GM18499 (cell line): ENCODE results near the gene RIC8B.

Experiments used
- ATAC-seq: cut with Tn5 transposase; IDR thresholded peaks from one replicate; pipeline ENCODE4 v1.9.1; 2021; ENCODE audit warnings: moderate number of reproducible peaks; ENCODE audit not compliant: insufficient read depth, unreplicated experiment

RIC8B gene

DNA sequence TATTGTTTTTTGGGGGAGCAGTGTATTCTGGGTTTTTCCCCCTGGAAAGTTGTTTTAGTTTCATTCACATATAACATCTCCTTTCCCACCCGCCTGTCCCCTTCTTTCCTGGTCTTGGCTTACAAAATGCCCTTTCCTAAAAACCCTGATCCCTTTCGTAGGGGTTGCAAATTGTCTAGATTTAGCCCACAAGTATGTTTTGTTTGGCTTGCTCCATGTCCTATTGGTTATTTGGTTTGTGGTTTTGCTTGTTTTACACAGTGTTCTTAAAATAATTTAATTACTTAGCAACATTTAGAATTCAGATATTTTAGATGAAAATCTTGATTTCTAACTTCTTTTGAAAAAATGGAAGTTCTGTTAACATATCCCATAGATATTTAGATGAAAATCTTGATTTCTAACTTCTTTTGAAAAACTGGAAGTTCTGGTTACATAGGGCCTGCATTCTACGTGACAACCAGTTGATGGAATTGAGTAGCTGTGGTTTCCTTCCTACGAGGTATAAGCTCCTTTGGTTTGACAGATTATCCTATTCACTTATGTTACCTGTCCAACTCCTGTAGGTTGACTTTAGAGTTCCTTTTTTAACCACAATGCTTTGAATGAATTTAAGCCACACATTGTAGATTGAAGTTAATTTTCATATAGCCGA, 92.1 kb downstream of the RIC8B start:
- no peak for ATAC-seq

DNA sequence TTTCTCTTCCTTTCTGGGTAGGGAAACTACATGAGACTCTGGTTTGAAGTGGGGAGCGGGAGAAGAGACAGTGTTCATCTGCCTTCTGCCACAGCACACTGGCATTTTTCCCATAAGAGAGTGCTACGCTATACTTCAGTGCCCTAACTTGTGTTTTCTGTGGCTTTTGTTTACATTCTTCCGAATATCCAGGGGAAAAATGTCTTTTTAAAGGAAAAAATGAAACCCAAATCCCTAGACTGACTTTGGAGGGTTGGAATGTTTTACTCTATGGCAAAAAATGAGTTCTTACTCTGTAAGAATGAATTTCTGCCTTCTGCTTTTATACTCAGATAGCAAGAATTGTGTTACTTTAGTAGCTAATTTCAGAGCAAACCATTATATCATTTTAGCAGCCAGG, 93.2 kb downstream of the RIC8B start:
- no peak for ATAC-seq

DNA sequence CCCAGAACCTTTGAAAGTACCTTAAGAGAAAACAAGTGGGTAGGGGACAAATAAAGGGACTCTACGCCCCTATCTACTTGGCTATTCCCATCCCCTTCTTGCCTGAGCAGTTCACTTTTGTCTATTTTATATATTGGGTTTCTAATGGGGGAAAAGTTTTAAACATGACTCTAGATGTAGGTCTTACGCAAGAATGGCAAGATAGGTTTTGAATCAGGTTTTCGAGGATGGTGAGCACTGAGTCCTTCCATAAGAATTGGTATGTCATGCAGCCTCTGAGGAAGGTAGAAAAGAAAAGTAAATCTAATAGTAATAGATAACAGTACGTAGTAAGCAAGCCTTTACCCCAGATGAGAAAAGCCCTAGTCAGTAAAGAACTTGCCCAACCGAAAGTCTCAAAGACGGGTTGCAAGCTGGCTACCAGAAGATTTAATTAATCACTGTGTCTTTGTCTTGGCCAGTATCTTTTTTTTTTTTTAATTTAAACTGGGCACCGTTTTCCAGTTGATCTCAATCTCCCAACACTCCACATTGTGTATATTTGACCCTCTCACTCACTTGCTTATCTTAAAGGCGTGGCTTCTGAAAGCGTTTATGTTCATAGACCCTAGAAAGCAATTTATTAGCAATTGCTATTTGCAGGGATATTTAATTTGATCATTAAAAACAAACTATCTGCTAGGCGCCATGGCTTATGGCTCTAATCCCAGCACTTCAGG, 94.7 kb downstream of the RIC8B start:
- no peak for ATAC-seq

DNA sequence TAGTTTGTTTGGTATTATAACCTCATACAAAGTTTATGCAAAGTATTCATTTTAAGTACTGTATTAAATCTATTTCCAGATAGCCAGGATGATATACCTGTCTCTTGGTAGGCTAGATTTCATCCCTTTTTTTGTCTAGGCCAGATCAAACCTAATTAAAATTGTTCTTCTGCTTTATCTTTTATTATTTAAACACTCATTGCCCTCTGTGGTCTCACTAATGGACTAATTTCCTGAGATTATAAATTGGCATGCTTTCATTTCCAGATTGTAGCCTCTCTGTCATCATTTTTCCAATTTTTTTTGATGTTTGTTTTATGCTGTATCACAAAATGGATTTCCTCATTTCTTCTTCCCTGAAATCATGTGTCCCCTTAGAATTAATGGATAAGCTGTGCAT, 95.6 kb downstream of the RIC8B start:
- ATAC-seq = no peak

DNA sequence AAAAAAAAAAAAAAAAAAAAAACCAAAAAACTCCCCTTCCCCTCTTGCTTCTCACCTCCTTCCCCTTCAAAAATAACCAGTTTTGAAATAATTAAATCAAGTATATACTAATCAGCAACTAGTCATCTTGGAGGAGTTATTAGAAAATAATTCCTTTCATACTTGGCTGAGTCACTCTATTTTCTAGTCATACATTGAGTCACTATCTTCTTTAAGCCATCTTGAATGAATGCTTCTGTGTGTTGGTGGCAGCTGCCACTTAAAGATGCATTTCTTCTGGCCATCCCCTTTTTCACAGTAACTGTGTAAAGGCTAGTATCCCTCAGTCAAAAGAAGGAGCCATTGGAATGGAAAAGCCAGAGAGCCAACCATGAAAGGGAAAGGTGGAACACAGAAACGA, 97.0 kb downstream of the RIC8B start:
- ATAC-seq = no peak

DNA sequence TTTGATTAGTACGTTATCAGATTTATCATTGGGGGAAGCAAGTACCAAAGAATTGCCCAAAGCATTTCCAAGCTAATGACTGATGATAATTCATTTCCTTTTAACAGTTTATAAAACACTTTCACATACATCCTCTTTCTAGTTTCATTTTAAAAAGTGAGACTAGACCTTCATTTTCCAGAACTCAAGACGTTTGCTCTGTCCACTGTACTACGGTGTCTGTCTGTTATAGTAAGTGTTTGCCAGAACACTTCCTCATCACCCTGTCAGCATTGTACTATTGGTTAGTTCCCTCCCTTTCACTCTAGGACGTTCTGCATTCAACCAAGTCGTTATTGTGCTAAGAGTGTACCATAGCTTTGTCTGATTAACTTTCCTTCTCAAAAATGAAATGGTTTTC, 99.5 kb downstream of the RIC8B start:
- ATAC-seq = no peak

DNA sequence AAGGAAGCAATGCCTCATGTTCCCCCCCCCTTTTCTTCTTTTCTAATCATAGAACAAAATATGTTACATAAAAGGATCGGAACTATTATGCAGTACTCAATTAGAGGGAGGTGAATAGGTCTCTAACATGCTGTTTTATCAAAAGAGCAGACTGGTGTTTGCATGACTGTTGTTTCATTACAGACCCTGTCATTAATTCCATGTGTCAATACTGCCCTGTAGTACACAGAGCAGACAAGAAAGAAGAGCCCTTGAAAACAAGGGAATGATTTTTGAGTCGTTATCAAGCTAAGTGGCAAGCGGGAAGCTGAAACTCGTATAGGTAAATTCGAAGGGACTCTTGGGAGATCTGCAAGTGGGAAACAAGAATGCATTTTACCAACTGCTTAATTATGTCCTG, 104.3 kb downstream of the RIC8B start:
- ATAC-seq = no peak

DNA sequence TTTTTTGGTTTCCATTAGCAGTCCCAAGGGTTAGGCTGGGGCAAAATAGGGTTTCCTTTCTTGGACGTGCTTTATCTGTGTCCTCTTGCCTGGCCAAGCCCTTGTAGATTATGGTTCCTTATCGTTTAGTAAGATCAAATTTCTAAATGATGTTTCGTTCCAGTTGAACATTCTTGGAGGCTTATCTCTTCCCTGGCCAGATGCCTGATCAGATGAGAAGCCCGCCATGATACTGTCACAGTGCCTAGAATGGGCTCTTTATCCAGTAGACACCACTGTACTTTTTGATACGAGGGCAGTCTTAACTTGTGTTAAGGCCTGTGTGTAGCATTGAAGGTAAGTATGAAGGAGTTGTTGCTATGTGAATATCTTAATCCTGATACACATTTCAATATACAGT, 105.1 kb downstream of the RIC8B start:
- ATAC-seq = no peak

DNA sequence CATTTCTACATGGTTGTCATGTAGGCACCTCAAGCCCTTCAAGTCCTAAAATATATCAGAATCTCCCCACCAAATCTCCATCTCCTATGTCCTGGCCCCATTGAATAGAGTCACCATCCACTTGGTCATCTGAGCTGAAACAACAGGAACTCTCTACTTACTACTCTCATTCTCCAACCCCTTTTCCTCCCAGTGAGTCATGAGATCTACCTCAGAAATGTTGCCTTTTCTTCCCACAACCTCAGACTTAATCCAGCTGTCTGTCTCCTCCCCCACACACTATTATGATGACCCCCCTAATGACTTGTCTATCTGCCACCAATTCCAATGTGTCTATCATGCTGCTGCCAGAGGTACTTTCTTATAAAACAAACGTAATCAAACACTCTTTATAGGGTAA, 108.9 kb downstream of the RIC8B start:
- ATAC-seq = no peak

DNA sequence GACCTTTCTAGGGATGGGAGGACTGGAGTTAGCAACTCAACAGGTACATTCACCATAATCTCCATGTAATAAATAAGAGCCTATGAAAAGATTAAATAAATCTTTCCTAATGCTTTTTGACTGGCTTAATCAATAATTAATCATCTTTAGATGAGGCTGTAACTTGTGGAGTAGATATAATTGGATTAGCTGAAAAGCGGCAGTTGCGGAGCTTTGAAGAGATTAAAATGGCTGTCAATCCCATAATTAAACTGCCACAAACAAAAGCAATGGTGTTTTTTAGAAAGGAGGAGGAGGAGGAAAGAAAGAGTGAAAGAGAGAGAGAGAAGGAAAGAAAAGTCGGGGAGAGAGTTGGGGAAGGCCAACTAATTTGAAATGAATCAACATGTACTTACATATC, 110.5 kb downstream of the RIC8B start:
- ATAC-seq = no peak

DNA sequence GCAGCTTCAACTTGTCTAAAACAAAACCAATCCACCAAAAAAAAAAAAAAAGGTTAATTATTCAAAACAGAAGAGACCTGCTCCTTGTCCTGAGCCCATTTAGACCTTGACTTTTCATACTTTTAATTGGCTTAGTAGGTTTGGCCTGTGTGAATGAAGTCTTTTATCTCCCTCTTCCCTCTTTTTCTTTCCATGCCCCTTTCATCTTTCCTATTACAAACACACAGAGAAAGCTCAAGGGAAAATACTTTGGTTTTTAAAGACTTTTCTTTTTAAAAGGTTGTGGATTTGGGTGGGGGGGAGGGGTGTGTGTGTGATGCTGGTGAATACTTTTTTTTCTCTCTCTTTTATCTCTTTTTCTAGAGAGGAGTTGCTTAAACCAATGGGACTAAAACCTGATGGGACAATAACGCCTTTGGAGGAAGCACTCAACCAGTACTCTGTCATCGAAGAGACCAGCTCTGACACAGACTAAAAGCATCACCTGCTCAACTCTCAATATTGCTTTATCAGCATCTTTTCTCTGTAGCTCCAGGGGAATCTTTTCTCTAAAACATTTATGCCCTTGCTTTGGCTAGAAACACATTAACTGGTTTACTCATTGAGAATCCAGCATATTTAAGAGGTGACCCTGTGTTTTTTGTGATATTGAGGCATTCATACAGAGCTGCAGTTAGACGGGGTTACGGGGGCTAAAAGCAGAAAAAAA, 111.2 kb downstream of the RIC8B start:
- no peak for ATAC-seq

DNA sequence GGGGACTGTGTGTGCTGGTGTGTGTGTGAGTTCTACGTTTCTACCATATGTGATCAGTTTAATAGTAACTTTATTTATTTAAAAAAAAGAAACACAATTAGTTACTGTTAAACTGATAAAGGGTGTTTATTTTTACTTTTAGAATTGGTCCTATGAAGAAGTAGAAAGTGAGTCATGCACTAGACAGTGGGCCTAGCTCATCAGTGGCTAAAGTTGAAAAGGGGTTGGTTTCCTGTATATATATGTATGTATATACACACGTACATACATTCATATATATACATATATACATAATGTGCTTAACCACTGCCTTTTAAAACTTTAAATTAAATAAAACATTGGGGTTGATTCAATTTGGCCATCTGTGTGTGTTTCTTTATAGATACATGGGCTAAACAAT, 112.5 kb downstream of the RIC8B start:
- no peak for ATAC-seq

DNA sequence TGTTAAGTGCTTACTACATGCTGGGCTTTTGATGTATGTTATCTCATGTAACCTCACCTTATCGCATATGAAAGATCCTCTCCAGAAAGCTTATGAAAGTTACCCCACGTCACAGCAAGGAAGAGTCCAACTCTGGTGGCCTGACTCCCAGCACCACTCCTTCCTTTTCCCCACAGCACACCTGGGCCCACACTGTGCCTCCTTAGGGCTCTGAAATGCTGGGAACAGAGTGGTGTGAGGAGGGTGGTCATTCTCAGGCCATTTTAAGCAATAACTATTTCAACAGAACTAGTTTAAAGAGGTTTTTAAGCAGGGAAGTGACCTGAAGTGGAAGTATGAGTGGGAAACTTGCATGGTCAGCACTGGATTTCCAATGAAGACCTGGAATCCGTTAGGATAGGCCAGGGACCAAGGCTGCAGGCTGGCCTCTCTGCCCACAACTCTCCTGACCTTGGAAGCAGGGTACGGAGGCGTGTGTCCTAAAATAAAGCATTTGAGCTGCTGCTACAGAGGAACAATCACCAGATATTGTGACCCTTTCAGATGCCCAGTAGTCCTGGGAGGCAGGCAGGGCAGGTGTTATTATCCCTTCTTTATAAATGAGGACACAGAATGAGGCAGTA, 114.0 kb downstream of the RIC8B start:
- ATAC-seq = no peak

DNA sequence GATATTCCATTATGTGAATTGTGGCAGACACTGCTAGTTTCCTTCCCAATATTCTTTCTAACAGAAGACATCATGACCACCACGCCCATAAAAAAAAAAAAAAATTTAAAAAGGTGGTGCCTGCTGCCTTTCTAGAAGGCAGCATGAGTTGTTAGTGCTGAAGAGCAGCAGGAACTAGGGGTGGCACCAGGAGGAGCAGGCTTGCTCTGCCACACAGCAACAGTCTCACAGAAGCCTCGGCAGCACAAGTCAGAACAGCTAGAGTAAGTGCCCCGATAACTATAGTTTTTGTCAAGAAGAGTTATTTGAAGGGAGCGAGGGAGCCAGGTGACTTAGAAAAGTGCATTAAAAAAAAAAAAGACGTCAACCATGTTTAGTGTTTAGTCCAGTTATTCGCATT, 114.8 kb downstream of the RIC8B start:
- ATAC-seq = no peak

DNA sequence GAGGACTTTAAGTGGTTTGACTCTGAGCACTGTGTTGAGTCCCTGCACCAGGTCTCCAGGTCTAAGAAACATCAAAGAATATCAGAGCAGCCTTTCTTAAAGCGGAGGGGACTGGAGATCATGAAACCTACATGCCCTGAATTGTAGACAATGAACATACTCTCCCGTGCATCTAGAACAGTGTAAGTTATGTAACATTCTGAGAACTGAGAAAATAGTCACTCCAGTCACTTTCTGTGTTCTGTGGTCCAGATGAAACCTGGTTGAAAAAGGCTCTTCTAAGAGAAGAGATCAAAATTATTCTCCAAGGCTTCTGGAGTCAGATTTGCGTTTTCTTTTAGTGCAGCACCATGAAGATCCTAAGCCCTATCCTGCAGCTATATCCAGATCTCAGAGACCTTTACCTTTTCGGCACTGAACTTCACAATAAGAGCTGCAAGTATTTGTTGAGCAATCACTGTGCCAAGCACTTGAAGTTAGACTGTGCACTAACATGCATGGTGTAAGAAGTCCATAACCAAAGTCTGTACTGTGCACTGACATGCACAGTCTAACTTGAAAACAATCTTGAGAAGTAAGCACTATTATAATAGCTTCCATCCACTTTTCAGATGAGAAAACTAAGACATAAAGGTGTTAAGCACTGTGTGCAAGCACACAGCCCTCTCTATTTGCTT, 115.6 kb downstream of the RIC8B start:
- ATAC-seq = no peak

DNA sequence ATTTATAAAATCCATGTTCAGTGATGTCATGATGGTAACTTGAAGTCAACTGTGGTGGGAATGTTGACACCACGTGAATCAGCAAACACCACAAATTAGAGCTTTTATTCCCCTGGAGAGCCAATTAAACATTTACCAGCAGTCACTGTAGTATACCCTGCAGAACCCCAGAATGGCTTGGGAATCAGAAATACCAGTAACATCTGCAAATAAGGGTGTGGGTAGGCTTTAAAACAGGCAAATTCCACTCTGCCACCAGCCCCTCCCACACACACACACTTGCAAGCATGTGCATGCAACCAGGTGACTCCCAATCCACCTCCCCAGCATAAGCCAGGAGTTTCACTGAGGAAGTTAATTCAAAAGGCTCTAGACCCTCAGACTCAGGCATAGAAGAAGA, 117.6 kb downstream of the RIC8B start:
- ATAC-seq = no peak

DNA sequence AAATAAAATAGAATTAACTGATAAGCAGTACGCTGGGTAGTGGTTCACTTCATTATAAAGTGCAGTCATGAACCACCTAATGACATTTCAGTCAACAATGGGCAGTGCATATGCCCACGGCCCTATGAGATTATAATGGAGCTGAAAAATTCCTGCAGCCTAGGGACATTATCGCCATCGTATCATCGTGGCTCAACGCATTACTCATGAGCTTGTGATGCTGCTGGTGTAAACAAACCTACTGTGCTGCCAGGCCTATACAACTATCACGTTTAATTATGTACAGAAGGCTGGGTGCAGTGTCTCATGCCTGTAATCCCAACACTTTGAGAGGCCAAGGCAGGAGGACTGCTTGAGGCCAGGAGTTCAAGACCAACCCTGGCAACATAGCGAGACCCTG, 119.0 kb downstream of the RIC8B start:
- no peak for ATAC-seq

DNA sequence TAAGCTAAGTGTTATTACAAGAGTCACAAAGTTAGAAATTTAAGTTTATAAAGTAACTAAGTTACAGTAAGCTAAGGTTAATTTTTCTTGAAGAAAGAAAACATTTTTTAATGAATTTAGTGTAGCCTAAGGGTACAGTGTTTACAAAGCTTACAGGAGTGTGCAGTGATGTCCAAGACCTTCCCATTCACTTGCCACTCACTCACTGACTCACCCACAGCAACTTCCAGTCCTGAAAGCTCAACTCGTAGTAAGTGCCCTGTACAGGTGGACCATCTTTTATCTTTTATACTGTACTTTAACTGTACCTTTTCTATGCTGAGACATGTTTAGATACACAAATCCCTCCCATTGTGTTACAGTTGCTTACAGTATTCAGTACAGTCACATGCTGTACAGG, 120.3 kb downstream of the RIC8B start:
- no peak for ATAC-seq

DNA sequence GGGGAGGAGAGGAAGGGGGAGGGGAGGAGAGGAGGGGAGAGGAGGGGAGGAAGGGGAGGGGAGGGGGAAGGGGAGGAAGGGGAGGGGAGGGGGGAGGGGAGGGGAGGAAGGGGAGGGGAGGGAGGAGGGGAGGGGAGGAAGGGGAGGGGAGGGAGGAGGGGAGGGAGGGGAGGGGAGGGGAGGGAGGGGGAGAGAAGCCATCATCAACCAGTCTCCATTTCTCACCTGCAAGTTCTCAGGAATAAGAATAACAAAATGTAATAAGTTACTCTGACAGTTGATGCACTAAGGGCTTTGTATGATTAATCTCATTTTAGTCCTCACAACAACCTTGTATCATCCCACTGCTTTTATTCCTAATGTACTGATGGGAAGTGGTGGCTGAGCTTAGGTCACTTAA, 122.1 kb downstream of the RIC8B start:
- ATAC-seq = no peak

DNA sequence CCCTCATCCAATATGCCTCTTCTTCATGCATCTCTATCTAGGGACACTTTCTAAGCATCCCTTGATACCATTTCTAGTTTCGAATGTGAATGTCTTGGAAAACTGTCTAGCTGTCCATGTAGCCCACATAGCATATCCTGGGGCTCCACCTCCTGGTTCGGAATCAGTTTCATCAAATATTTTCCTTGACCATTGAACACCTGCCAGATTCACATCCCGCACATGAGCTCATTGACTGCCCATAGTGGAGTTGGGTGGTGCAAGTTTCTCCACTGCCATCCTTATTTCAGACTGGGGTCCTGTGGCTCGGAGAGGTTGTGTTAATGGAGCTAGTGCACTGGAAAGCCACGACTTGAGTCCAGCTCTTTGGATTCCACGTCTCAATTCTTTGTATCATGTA, 122.6 kb downstream of the RIC8B start:
- no peak for ATAC-seq
